AG08396 (cell line): Measurements from ENCODE around the gene SLC5A12.
A peak's percentile ranks its signal among the peaks of the same experiment; 100 is the strongest.
"Not testable (repeated sequence)": the region's sequence is repeated elsewhere in the genome, so short reads cannot be mapped to it uniquely, and the experiment has no call there.

ENCODE experiments used
- DNase-seq: peaks from one replicate; pipeline ENCODE4 v3.0.0; 2012; ENCODE audit warnings: low spot score, mixed read lengths

Gene SLC5A12

GRCh38 chr11:26651916-26652315 lies 69.9 kb downstream of the SLC5A12 start:
- DNase-seq, result no peak

DNA sequence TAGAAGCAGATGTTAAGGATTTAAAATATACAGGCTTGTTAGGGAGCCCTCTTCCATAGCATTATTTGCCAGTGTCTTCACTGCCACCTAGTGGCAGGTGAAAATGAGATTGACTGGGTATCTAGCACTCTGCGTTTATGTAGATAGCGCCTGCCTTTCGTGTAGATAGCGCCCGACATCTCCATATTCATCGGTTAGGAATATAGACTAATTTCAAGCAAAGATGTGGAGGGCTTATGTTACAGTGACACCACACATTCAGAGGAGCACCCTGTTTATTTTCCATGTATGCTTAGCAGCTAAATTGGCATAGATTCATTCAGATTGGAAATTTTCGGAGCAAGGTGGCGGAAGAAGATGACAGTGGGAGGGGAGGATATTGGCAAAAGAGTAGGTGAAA lies 72.0 kb downstream of the SLC5A12 start:
- DNase-seq, result peak; percentile 47

DNA sequence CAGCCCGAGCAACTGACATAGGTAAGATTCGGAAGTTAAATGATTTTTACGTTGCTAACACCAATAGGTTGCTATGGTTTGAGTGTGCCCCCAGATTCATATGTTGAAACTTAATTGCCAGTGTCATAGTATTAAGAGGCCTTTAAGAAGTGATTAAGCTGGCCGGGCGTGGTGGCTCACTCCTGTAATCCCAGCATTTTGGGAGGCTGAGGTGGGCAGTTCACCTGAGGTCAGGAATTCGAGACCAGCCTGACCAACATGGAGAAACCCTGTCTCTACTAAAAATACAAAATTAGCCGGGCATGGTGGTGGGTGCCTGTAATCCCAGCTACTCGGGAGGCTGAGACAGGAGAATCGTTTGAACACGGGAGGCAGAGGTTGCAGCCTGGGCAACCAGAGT lies 78.5 kb downstream of the SLC5A12 start:
- not testable (repeated sequence) for DNase-seq

GRCh38 chr11:26632691-26633159 lies 89.1 kb downstream of the SLC5A12 start:
- DNase-seq, result no peak

- no peak for DNase-seq
Measured at GRCh38 chr11:26626346-26626745, 95.5 kb downstream of the SLC5A12 start.

- peak; percentile 9 for DNase-seq
Measured at GRCh38 chr11:26623076-26623659, 98.7 kb downstream of the SLC5A12 start.

DNA sequence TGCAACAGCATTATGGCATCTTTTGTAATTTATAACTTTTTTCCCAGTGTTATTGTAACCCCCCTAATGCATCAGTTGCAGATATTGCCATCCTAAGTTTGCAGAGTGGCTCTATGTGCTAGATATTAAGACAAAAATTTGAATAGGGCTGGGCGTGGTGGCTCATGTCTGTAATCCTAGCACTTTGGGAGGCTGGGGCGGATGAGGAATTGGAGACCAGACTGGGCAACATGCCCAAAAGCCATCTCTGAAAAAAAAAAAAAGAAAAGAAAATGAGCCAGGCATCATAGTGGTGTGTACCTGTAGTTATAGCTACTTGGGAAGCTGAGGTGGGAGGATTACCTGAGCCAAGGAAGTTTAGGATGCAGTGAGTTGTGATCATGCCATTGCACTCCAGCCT lies 99.7 kb downstream of the SLC5A12 start:
- no peak for DNase-seq

GRCh38 chr11:26621132-26621531 lies 100.7 kb downstream of the SLC5A12 start:
- DNase-seq, result peak; percentile 39

GRCh38 chr11:26620282-26621045 lies 101.4 kb downstream of the SLC5A12 start:
- no peak for DNase-seq

DNA sequence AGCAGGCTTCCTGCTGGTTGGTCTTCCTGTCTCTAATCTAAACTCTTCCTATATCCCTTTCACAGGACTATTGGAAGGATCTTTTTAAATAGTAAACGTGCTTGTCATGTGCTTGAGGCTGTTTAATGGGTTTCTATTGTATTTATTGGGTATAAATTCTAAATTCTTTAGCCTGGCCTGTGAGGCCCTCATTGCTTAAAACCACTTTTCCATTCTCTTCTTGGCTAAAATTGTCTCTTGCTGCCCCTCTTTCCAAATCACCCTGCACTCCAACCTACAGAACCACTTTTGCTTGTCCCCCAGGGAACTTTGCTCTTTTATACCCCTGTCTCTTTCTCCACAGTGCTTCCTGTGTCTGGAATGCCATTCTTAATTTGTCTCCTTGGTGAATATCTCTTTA lies 103.4 kb downstream of the SLC5A12 start:
- no peak for DNase-seq
